Body of pancreas (tissue), 4 donors: ENCODE measurements around the gene PEPD.

ENCODE experiments used
- CTCF ChIP-seq, 7 experiments: fragments of 450-650 bp in 4 of 7; fragments of 200-600 bp in 3 of 7; sonication (generic) in 3 of 7; IDR thresholded peaks; one replicate each; pipeline ENCODE4 v1.5.1; 2016 to 2019; ENCODE audit warnings: antibody characterized with exemption in 7 of 7
- POLR2A ChIP-seq, 3 donors: fragments of 450-650 bp; IDR thresholded peaks; one replicate each; pipeline ENCODE4 v1.6.1; 2016; ENCODE audit warnings: antibody characterized with exemption in 3 of 3, mild to moderate bottlenecking in 2 of 3

- TF ChIP-seq CTCF (IDR thresholded peaks at IDR 0.05) (no peak), POLR2A (IDR thresholded peaks at IDR 0.05) (no peak)
Measured at GRCh38 chr19:33437393-33437820, 84.2 kb downstream of the PEPD start.
